ENCODE data around the gene SUCO. TPM values are rescaled to one million over a fixed set of nuclear protein-coding genes. Genes with fewer than 3 reads are reported as not detected.

SUCO gene
- total RNA-seq, 2 experiments from 2014 or later = 22.1 to 23.8 TPM

GRCh38 chr1:172629638-172630037 is 96.7 kb downstream of the SUCO start:
- intact Hi-C loops (cut with DNase I, micrococcal nuclease) = loop anchor here in 1 of 2 experiments (5.0 to 10.0 kb wide), 2 partner anchors 33 to 265 kb away; no protein-coding TSS in a partner anchor
- Mint-ChIP-seq H3K27ac (no peak overlapping the region), H3K9me3 (ENCODE audit: low read depth) (no peaks in the 10 kb centered on the region), H3K27me3 (peaks cover 9% of the 10 kb centered on the region), H3K4me3 (no peak overlapping the region), H3K36me3 (ENCODE audit: low read depth) (no peaks in the 10 kb centered on the region), H3K4me1 (peaks cover 44% of the 10 kb centered on the region)
- ATAC-seq = peak; percentile 49
- ChIA-PET POLR2A (no interaction called here), CTCF (interaction anchor here (1.4 to 2.0 kb wide), 2 partner anchors 89 to 96 kb away, joined by 4 to 8 read pairs; no protein-coding TSS in a partner anchor)
- no peak for DNase-seq

- Mint-ChIP-seq H3K36me3 (ENCODE audit: low read depth) (no peaks in the 10 kb centered on the region), H3K27ac (peak overlapping the region; percentile 7), H3K4me1 (peaks cover 44% of the 10 kb centered on the region), H3K9me3 (ENCODE audit: low read depth) (no peaks in the 10 kb centered on the region), H3K27me3 (peaks cover 9% of the 10 kb centered on the region), H3K4me3 (no peak overlapping the region)
- ChIA-PET POLR2A (no interaction called here), CTCF (interaction anchor here (0.9 to 2.0 kb wide), 5 partner anchors 8 to 112 kb away, joined by 3 to 8 read pairs (median 3); no protein-coding TSS in a partner anchor)
- DNase-seq (no peak), ATAC-seq (no peak)
- intact Hi-C loops (cut with DNase I, micrococcal nuclease) = loop anchor here in 1 of 2 experiments (10.0 kb wide), 1 partner anchor 265 kb away; no protein-coding TSS in a partner anchor
Measured at GRCh38 chr1:172630056-172630818, 97.3 kb downstream of the SUCO start.

GRCh38 chr1:172630868-172631267 is 97.9 kb downstream of the SUCO start:
- H3K36me3 Mint-ChIP-seq (ENCODE audit: low read depth) = no peaks in the 10 kb centered on the region
- ATAC-seq (no peak), DNase-seq (no peak)
- H3K27ac Mint-ChIP-seq = no peak overlapping the region
- H3K4me3 Mint-ChIP-seq = no peak overlapping the region
- ChIA-PET POLR2A (no interaction called here), CTCF (interaction anchor here (0.6 to 2.0 kb wide), 6 partner anchors 9 to 111 kb away, joined by 3 to 8 read pairs (median 3); no protein-coding TSS in a partner anchor)
- H3K4me1 Mint-ChIP-seq = peaks cover 44% of the 10 kb centered on the region
- intact Hi-C loops (cut with DNase I, micrococcal nuclease) = loop anchor here in 1 of 2 experiments (10.0 kb wide), 1 partner anchor 264 kb away; no protein-coding TSS in a partner anchor
- H3K9me3 Mint-ChIP-seq (ENCODE audit: low read depth) = no peaks in the 10 kb centered on the region
- H3K27me3 Mint-ChIP-seq = peaks cover 8% of the 10 kb centered on the region

GRCh38 chr1:172637522-172637921 is 104.6 kb downstream of the SUCO start:
- ChIA-PET POLR2A (interaction anchor here (0.6 to 3.6 kb wide), 4 partner anchors 17 to 71 kb away, joined by 3 to 25 read pairs (median 5); partner anchors contain the start of gene FASLG), CTCF (interaction anchor here (0.6 to 6.7 kb wide), 10 partner anchors 22 to 276 kb away, joined by 3 to 39 read pairs (median 6); partner anchors contain the start of gene FASLG)
- Mint-ChIP-seq H3K4me3 (no peak overlapping the region), H3K27ac (peak overlapping the region; percentile 99), H3K4me1 (peaks cover 60% of the 10 kb centered on the region), H3K9me3 (ENCODE audit: low read depth) (peaks cover 14% of the 10 kb centered on the region), H3K36me3 (ENCODE audit: low read depth) (peaks cover 9% of the 10 kb centered on the region), H3K27me3 (peaks cover 16% of the 10 kb centered on the region)
- peak; percentile 56 for DNase-seq
- intact Hi-C loops (cut with DNase I, micrococcal nuclease) = loop anchor here (2.0 to 10.0 kb wide), 3 partner anchors 27 to 660 kb away; no protein-coding TSS in a partner anchor
- peak; percentile 23 for ATAC-seq

- Mint-ChIP-seq H3K9me3 (ENCODE audit: low read depth) (peaks cover 14% of the 10 kb centered on the region), H3K4me3 (peak overlapping the region; percentile 56), H3K36me3 (ENCODE audit: low read depth) (peaks cover 9% of the 10 kb centered on the region), H3K27me3 (peaks cover 19% of the 10 kb centered on the region), H3K27ac (peak overlapping the region; percentile 99), H3K4me1 (peaks cover 64% of the 10 kb centered on the region)
- ChIA-PET CTCF (interaction anchor here (0.7 to 6.7 kb wide), 8 partner anchors 21 to 257 kb away, joined by 3 to 39 read pairs (median 8); partner anchors contain the start of gene FASLG), POLR2A (interaction anchor here (1.5 to 3.6 kb wide), 3 partner anchors 32 to 70 kb away, joined by 6 to 25 read pairs (median 12); no protein-coding TSS in a partner anchor)
- DNase-seq = peak; percentile 24
- intact Hi-C loops (cut with DNase I, micrococcal nuclease) = loop anchor here (2.0 to 10.0 kb wide), 8 partner anchors 33 to 1231 kb away; partner anchors contain the start of genes SUCO (in 1 of the 2) and ZBTB37 (in 1 of the 2)
- ATAC-seq = peak; percentile 1
Measured at GRCh38 chr1:172638249-172638648, 105.3 kb downstream of the SUCO start.

- POLR2A ChIA-PET = interaction anchor here (0.5 to 3.6 kb wide), 9 partner anchors 20 to 1230 kb away, joined by 3 to 25 read pairs (median 3); partner anchors contain the start of genes FASLG and ZBTB37
- DNase-seq (peak; percentile 91), ATAC-seq (peak; percentile 83)
- H3K27ac Mint-ChIP-seq = peak overlapping the region; percentile 99
- peaks cover 22% of the 10 kb centered on the region for H3K27me3 Mint-ChIP-seq
- intact Hi-C loops (cut with DNase I, micrococcal nuclease) = loop anchor here (1.0 to 10.0 kb wide), 22 partner anchors 8 to 1230 kb away; partner anchors contain the start of genes SUCO (in 2 of the 2) and ZBTB37 (in 1 of the 2)
- CTCF ChIA-PET = interaction anchor here (0.8 to 6.7 kb wide), 9 partner anchors 13 to 107 kb away, joined by 3 to 39 read pairs (median 7); partner anchors contain the start of gene FASLG
- H3K4me1 Mint-ChIP-seq = peaks cover 73% of the 10 kb centered on the region
- peaks cover 9% of the 10 kb centered on the region for H3K36me3 Mint-ChIP-seq (ENCODE audit: low read depth)
- peaks cover 14% of the 10 kb centered on the region for H3K9me3 Mint-ChIP-seq (ENCODE audit: low read depth)
- peak overlapping the region; percentile 56 for H3K4me3 Mint-ChIP-seq
Measured at GRCh38 chr1:172638885-172639831, 106.2 kb downstream of the SUCO start.

- Mint-ChIP-seq H3K36me3 (ENCODE audit: low read depth) (peaks cover 9% of the 10 kb centered on the region), H3K27ac (peak overlapping the region; percentile 99), H3K9me3 (ENCODE audit: low read depth) (peaks cover 14% of the 10 kb centered on the region), H3K4me3 (peak overlapping the region; percentile 56), H3K4me1 (peaks cover 83% of the 10 kb centered on the region), H3K27me3 (peaks cover 29% of the 10 kb centered on the region)
- POLR2A ChIA-PET = interaction anchor here (0.9 to 3.6 kb wide), 7 partner anchors 21 to 1229 kb away, joined by 3 to 25 read pairs (median 3); partner anchors contain the start of gene ZBTB37
- ATAC-seq = no peak
- DNase-seq = no peak
- CTCF ChIA-PET = interaction anchor here (0.8 to 6.7 kb wide), 12 partner anchors 12 to 229 kb away, joined by 3 to 39 read pairs (median 4); partner anchors contain the start of gene FASLG
- intact Hi-C loops (cut with DNase I, micrococcal nuclease) = loop anchor here in 1 of 2 experiments (10.0 kb wide), 1 partner anchor 1515 kb away; the partner anchor contains the start of gene RABGAP1L
Measured at GRCh38 chr1:172640111-172640510, 107.2 kb downstream of the SUCO start.

GRCh38 chr1:172641492-172641891 is 108.5 kb downstream of the SUCO start:
- intact Hi-C loops (cut with DNase I, micrococcal nuclease) = loop anchor here in 1 of 2 experiments (10.0 kb wide), 1 partner anchor 1513 kb away; the partner anchor contains the start of gene RABGAP1L
- DNase-seq = no peak
- H3K9me3 Mint-ChIP-seq (ENCODE audit: low read depth) = peaks cover 11% of the 10 kb centered on the region

GRCh38 chr1:172642970-172643369 is 110.0 kb downstream of the SUCO start:
- ATAC-seq = no peak
- intact Hi-C loops (cut with DNase I, micrococcal nuclease) = loop anchor here in 1 of 2 experiments (10.0 kb wide), 1 partner anchor 1512 kb away; the partner anchor contains the start of gene RABGAP1L

More at GRCh38 chr1:172641492-172641891, 108.5 kb downstream of the SUCO start:
- peaks cover 92% of the 10 kb centered on the region for H3K4me1 Mint-ChIP-seq
- H3K4me3 Mint-ChIP-seq = no peak overlapping the region
- ChIA-PET POLR2A (interaction anchor here (0.7 to 1.6 kb wide), 2 partner anchors 57 to 83 kb away, joined by 3 to 4 read pairs; no protein-coding TSS in a partner anchor), CTCF (interaction anchor here (0.6 to 6.7 kb wide), 6 partner anchors 10 to 198 kb away, joined by 3 to 39 read pairs (median 4); partner anchors contain the start of gene FASLG)
- peaks cover 9% of the 10 kb centered on the region for H3K36me3 Mint-ChIP-seq (ENCODE audit: low read depth)
- peaks cover 35% of the 10 kb centered on the region for H3K27me3 Mint-ChIP-seq
- ATAC-seq = no peak
- H3K27ac Mint-ChIP-seq = no peak overlapping the region

GRCh38 chr1:172646653-172647052 is 113.7 kb downstream of the SUCO start:
- no peaks in the 10 kb centered on the region for H3K9me3 Mint-ChIP-seq (ENCODE audit: low read depth)
- H3K27me3 Mint-ChIP-seq = peaks cover 30% of the 10 kb centered on the region
- peak overlapping the region; percentile 13 for H3K27ac Mint-ChIP-seq
- DNase-seq (no peak), ATAC-seq (no peak)
- no peak overlapping the region for H3K4me3 Mint-ChIP-seq
- intact Hi-C loops (cut with DNase I, micrococcal nuclease) = loop anchor here (1.0 to 10.0 kb wide), 2 partner anchors 7 to 1508 kb away; partner anchors contain the start of gene RABGAP1L (in 1 of the 2)
- H3K36me3 Mint-ChIP-seq (ENCODE audit: low read depth) = no peaks in the 10 kb centered on the region
- ChIA-PET POLR2A (interaction anchor here (0.7 to 1.2 kb wide), 2 partner anchors 24 to 52 kb away, joined by 3 read pairs; no protein-coding TSS in a partner anchor), CTCF (no interaction called here)
- H3K4me1 Mint-ChIP-seq = peaks cover 59% of the 10 kb centered on the region

More at GRCh38 chr1:172642970-172643369, 110.0 kb downstream of the SUCO start:
- ChIA-PET CTCF (interaction anchor here (0.6 to 6.7 kb wide), 4 partner anchors 11 to 76 kb away, joined by 3 to 39 read pairs (median 3); no protein-coding TSS in a partner anchor), POLR2A (no interaction called here)
- Mint-ChIP-seq H3K4me3 (no peak overlapping the region), H3K27ac (no peak overlapping the region), H3K27me3 (peaks cover 36% of the 10 kb centered on the region), H3K9me3 (ENCODE audit: low read depth) (peaks cover 2% of the 10 kb centered on the region), H3K36me3 (ENCODE audit: low read depth) (no peaks in the 10 kb centered on the region), H3K4me1 (peaks cover 93% of the 10 kb centered on the region)
- DNase-seq = no peak
